Measurements from ENCODE around the gene NDE1.

Gene NDE1

GRCh38 chr16:15613676-15614075, 36.4 kb upstream of the NDE1 start:
- TF ChIP-seq CTCF (IDR thresholded peaks at IDR 0.05; ENCODE audit: insufficient read depth, low read depth, low read length, missing control alignments), result no peak
- DNase-seq (ENCODE audit: low read depth), result no peak
- H3K4me3 ChIP-seq (ENCODE audit: low read depth, low read length), result no peak overlapping the region

GRCh38 chr16:15616012-15616411, 34.0 kb upstream of the NDE1 start:
- H3K4me3 ChIP-seq (ENCODE audit: low read depth, low read length), result no peak overlapping the region
- TF ChIP-seq CTCF (IDR thresholded peaks at IDR 0.05; ENCODE audit: insufficient read depth, low read depth, low read length, missing control alignments), result no peak
- DNase-seq (ENCODE audit: low read depth), result no peak

- no peak for DNase-seq (ENCODE audit: low read depth)
- no peak for TF ChIP-seq CTCF (IDR thresholded peaks at IDR 0.05; ENCODE audit: insufficient read depth, low read depth, low read length, missing control alignments)
- H3K4me3 ChIP-seq (ENCODE audit: low read depth, low read length), result no peak overlapping the region
Observed at GRCh38 chr16:15616475-15617165, 33.4 kb upstream of the NDE1 start.

GRCh38 chr16:15617901-15618300, 32.1 kb upstream of the NDE1 start:
- H3K4me3 ChIP-seq (ENCODE audit: low read depth, low read length), result no peak overlapping the region
- no peak for TF ChIP-seq CTCF (IDR thresholded peaks at IDR 0.05; ENCODE audit: insufficient read depth, low read depth, low read length, missing control alignments)
- no peak for DNase-seq (ENCODE audit: low read depth)

GRCh38 chr16:15618392-15618791, 31.7 kb upstream of the NDE1 start:
- TF ChIP-seq CTCF (IDR thresholded peaks at IDR 0.05; ENCODE audit: insufficient read depth, low read depth, low read length, missing control alignments), result no peak
- DNase-seq (ENCODE audit: low read depth), result no peak
- no peak overlapping the region for H3K4me3 ChIP-seq (ENCODE audit: low read depth, low read length)

GRCh38 chr16:15620611-15621195, 29.3 kb upstream of the NDE1 start:
- no peak for DNase-seq (ENCODE audit: low read depth)

More at GRCh38 chr16:15620611-15621195, 29.3 kb upstream of the NDE1 start:
- TF ChIP-seq CTCF (IDR thresholded peaks at IDR 0.05; ENCODE audit: insufficient read depth, low read depth, low read length, missing control alignments), result no peak
- H3K4me3 ChIP-seq (ENCODE audit: low read depth, low read length), result no peak overlapping the region

Measured in GM12865 (cell line).